Stimulated activated naive CD4-positive, alpha-beta T cell (primary cell): Measurements from ENCODE around the gene SLC38A1.

Source experiments
- DNase-seq, 6 experiments: peaks; one replicate each; lab custom pipeline; 2025; lab: John Stamatoyannopoulos, UW

SLC38A1 gene

GRCh38 chr12:46133751-46134150, 135.1 kb downstream of the SLC38A1 start:
- no peak for DNase-seq
